ENCODE measurements around the gene EIF3L.

- TF ChIP-seq EZH2phosphoT487 (conservative IDR thresholded peaks at IDR 0.05; ENCODE audit: low read length), result no peak
- no peak for TF ChIP-seq CTCF (IDR thresholded peaks at IDR 0.05; ENCODE audit: insufficient read depth, low read length, poor library complexity, severe bottlenecking)
Observed at GRCh38 chr22:37907036-37907954, 58.1 kb downstream of the EIF3L start.
